Measurements from ENCODE around the gene AATK.
A peak's percentile ranks its signal among the peaks of the same experiment; 100 is the strongest.
"Not testable (repeated sequence)": the region's sequence is repeated elsewhere in the genome, so short reads cannot be mapped to it uniquely, and the experiment has no call there.

Gene AATK

DNA sequence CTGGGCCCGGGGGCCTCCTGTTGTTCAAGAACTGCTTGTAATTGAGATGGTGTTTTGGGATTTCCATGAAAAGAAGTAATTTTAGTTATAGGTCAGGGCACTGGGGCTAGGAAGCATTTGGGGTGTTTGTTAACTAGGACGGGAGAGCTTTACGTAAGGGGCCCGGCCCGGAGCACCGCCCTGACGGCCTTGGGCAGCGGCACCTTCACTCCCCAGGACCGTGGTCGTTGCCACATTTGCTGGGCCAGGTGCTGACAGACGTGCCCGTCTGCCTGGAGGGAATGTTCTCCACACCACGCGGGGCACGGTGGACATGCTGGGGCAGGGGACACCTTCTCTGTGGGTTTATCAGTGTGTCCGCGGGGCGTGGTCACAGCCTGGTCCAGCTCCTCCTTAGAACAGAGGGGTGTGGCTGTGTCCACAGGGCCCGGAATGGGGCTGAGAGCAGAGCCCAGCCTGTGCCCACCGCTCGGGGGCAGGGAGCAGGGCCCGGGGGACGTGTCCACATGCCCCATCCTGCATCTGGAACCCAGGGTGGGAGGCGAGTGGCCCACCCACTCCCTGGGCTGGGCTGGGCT, 73.4 kb downstream of the AATK start:
- DNase-seq (ENCODE audit: low read depth): no peak

DNA sequence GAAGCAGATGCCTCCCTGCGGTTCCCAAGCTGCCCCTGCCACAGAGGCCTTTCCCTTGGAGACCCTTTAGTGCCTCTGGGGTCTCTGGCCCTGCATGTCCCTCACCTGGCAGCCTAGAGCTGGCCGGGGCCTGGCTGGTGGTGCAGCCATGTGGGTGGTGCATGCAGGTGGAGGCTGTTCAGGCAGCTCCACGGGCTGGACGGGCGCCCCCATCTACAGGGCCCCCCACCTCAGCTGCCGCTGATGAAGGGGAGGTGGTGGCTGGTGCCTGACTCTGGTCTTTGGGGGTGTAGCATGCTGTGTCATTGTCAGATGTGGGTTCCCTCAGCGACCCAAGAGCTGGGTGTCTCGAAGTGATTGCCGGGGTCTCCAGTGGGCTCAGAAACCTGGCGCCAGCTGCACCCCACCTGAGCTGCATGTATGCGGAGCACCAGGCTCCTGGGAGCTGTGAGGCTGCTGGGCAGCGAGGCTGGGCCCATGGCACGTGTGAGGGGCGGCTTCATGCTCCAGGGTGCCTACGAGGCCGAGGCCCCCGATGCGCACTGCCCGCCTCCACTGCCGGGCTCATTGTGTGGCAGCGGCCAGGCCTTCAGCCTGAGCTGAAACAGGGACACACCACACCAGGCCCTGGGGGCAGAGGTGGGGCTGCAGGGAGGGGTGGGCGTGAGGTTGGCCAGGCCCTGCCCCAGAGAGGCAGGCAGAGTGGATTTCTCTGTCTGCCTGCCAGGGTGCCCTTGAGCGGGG, 74.1 kb downstream of the AATK start:
- no peak for DNase-seq (ENCODE audit: low read depth)

DNA sequence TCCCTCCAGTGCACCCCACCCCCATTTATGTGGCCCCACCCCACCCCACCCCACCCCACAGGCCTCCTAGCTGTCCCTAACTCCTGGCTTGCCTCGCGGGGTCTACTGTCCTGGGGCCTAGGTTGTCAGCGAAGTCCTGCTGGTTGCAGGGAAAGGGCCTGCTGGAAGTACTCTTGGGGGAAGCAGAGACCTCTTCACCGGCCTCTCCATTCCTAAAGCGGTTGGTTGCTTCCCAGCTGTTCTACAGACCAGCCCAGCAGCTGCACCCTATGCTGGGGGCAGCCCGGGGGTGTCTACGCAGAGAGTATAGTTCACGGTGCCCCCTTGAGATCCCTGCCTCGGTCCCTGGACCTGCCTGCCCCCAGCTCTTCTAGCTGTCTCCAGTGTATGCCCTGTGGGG, 74.9 kb downstream of the AATK start:
- DNase-seq (ENCODE audit: low read depth): no peak

DNA sequence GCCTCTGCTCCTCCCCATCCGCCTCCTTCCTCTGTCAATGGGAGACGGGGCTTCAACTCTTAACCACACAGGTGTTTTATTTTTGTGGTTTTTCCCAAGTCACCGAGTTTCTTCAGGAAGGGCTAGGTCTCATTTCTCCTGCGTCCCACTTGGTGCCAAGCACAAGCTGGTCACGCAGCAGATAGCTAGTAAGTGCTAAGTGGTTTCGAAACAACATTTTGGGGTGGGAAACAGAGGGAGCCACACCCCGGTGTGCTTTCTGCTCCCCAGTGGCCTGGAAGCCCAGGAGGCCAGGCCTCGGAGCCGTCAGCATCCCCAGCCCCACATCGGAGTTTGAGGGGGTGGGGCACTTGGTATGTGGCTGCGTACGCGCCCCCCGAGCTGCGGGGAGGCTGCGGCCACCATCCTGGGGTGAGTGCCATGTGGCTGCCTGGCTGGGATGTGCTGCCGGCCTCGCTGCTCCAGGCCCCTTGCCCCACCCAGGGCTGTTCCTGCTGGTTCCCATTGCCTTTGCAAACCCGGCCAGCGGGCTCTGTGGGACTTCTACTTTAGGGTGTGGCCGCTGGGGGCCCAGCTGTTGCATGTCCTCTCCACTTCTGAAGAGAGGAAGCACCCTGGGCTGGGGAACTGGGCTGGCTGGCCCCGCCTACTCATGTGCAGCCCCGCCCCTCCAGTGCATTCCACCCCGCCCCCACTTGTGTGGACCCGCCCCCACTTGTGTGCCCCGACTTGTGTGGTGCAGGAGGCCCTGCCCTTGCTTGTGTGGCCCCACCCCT, 75.5 kb downstream of the AATK start:
- DNase-seq (ENCODE audit: low read depth): peak; percentile 17

DNA sequence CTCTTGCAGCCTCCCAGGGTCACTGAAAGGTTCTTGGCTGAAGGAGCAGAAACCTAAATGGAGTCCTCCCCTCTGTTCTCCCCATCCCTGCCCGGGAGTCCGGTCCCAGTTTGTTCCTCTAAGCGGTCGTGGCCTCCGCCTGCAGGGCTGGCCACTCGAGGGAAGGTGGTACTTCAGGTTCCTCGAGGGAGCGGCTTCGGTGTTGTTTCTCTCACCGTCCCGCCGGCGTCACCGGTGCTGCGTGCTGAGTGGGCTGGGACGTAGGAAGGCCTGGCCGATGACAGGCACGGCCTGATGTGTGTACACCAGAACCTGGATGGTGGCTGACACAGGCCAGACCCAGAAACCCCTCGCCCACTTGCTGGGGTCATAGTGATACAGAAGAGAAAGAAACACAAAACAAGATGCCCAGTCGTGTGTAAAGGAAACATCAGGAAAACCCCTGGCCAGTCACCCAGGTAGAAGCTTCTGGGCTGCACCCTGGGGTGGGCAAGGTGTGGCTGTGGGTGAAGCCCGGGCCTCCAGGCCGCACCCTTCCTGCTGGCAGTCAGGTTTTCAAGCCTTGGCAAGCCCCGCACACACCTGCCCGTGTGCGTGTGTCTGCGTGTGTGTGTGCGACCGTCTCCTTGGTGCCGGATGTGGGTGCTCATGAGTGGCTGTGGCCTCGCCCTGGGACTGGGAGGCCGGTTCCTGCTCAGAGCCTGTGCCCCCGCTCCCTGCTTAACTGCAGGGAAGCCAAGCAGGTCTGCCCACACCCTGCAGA, 79.1 kb downstream of the AATK start:
- no peak for DNase-seq (ENCODE audit: low read depth)

DNA sequence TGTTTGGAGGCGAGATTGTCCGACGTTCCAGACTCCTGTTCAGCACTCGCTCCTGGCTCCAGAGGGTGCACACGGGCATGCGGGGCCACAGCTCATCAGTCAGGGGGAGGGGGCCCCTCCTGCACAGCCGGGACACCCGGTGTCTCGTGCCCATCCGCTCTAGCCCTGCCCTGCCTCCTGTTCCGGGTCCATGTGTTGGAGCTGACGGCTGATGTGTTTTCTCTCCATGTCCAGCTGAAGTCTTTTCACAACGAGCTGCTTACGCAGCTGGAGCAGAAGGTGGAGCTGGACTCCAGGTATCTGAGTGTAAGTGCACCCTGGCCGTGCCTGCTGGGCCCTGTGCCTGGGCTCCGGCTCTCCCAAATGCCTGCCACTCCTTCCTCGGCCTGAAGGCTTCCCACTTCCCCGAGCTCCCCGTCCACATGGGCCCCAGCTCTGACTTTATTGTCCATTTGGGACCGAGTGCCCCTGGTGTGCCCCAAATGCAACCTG, 80.6 kb downstream of the AATK start:
- no peak for DNase-seq (ENCODE audit: low read depth)

DNA sequence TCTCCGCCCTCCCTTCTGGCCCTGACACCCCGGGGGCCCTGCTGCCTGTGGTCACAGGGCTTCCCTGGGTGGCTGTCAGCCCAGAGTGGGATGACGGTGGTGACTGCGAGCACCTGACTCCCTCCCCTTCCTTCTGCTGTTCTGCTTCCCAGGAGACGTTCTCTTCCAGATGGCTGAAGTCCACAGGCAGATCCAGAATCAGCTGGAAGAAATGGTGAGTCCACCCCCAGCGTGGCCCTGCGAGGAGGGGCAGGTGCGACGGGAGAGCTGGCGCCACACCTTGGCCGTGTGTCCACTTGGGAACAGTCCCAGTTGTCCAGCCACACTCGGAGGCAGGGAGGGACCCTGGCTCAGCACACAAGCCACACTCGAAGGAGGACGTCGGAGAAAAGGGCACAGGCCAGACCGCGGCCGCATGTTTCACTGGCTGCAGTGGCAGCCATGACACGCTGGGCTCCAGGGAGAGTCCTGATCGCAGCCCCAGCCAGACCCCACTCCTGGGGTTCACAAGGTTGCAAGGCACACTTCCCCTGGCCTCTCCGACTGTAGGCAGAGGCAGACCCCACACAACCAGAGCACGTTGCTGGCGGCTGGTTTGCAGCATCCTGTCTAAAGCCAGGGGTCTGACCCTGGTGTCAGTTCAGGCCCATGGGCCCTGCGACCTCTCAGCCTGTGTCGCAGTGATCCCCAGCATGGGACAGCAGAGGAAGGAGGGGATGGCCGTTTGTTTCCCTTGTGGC, 81.2 kb downstream of the AATK start:
- DNase-seq (ENCODE audit: low read depth): no peak

DNA sequence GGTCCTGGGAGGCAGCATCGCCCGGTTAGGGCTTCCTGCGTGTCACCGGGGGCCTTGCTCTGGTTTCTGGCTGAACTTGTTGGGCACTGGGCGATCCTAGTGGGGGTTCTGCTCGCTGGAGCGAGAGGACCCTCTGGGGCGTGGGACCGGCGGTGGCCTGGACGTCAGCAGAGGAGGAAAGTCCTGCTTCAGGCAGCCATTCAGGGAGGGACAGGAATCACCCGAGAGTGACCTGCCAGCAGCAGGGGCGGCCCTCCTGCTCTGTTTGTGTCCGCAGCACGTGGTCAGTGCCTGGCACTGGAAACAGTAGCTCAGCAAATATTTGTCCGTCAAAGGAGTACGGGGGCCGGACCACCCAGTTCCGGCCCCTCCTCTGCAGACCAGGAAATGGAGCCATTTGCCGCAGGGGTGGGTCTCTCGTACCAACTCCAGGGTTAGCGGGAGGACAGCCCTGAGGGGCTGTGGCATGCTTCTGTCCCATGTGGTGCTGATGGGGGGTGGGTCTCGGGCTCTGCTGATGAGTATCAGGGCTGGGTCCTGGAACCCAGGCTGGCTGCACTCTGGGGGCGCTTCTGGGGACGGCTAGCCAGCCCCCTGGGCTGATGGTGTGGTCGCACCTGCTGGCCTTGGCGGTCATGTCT, 82.8 kb downstream of the AATK start:
- DNase-seq (ENCODE audit: low read depth): no peak

DNA sequence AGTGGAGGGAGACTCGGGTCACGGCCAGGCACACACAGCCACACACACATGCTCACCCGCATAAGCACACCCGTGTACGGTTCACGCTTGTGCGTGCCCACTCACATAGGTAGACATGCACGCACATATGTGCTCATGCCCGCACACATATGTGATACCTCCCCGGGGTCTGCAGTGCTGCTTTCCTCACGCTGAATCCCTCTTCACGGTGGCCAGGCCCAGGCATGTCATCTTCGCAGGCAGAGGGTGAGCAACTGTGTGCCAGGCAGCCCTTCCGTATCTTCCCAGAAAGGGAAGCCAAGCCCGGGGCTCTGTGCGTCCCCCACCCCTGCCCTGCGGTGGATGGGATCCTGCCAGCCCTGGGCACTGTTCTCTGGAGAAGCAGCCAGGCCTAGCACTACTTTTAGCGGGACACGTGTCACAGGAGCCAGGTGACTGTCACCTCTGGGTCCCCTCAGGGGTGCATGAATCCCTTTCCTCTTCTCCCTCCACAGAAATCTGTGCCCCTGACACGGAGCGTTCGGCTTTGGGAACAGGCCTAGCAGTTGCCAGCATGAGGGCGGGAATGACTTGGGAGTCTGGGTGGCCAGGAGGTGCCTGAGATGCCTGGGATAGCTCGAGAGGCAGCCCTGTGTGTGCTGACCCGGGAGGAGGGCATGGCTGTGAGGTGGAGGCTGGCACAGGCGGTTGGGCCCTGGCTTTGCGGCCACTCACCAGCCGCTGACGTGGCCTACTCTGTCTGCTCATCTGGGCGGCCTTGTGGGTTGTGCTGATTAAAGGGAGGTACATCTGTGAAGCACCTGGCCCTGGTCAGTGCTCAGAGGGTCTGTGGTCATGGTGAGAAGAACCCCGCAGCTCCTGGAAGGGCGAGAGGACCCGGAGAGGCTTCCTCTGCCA, 83.6 kb downstream of the AATK start:
- no peak for DNase-seq (ENCODE audit: low read depth)

DNA sequence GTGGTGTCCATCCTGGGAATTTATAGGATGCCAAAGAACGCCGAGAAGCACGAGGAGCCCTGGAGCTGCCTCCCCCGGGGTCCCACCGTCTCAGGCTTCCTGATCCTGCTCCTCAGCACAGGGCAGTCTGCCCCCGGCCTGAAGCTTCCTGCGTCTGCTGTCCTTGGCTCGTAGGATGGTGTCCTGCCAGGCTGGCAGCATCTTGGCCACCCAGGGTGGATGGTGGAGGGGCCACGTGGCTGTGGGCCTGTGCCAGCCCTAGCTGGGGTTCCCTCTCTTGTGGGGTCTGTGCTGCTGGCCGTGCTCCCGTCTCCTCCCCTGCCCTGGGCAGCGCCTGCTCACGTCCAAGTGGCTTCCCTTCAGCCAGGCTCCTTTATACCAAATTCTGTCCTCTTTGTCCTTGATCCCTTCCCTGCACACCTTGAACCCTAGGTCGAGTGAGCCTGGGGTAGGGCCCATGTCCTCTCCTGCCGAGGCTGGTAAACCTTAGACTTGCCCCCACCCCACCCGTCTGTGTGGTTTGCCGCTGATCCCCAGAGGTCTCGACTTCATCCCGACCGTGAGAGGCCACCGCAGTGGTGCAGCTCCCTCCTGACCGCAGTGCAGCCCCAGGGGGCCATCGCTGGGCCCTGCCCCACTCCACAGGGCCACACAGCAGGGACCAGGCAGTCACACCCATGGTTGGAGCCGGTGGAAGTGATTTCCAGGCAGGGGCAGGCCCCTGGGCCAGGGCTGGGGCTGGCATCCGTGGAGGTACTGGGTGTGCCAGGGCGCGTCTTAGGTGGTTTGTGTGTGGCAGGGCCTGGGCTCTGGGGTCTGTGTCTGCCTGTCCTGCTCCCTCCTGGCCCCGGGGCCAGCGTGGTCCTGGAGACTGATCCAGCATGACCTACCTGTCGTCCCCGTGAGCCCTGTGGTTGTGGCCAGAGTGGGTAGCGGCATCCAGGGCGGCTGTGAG, 84.5 kb downstream of the AATK start:
- no peak for DNase-seq (ENCODE audit: low read depth)

DNA sequence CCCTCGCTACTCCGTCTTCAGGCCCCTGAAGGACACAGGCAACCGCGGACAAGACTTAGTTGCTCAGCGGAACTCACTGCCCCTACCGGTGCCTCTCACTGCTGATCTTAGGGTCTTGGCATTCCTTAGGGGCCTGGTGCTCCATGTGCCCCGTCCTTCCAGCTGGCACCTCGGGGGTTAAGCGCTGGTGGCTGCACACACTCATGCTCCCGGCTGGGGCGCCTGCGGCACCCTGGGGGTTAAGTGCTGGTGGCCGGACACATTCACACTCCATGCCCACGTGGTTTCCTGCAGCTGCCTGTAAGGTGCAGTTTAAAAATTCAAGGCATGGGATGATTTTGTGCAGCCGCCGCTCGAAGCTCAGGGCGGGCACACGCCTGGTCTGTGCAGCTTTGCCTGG, 86.0 kb downstream of the AATK start:
- no peak for DNase-seq (ENCODE audit: low read depth)

DNA sequence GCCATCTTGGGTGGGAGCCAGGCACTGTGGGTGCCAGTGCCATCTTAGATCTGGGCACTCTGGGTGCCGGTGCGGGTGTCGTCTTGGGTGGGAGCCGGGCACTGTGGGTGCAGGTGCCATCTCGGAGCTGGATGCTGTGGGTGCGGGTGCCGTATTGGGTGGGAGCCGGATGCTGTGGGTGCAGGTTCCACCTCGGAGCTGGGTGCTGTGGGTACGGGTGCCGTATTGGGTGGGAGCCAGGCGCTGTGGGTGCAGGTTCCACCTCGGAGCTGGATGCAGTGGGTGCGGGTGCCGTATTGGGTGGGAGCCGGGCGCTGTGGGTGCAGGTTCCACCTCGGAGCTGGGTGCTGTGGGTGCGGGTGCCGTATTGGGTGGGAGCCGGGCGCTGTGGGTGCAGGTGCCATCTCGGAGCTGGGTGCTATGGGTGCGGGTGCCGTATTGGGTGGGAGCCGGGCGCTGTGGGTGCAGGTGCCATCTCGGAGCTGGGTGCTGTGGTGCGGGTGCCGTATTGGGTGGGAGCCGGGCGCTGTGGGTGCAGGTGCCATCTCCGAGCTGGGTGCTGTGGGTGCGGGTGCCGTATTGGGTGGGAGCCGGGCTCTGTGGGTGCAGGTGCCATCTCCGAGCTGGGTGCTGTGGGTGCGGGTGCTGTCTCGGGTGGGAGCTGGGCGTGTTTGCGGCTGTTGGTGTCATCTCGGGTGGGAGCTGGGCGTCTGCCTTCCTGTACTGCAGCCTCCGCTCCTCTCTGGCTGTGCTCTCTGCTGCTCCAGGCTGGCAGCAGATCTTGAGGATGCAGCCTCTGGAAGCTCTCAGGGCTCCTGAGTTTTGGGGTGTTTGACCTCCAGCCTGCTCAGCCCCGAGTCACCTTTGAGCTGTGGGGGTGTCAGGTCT, 87.8 kb downstream of the AATK start:
- DNase-seq (ENCODE audit: low read depth): not testable (repeated sequence)

DNA sequence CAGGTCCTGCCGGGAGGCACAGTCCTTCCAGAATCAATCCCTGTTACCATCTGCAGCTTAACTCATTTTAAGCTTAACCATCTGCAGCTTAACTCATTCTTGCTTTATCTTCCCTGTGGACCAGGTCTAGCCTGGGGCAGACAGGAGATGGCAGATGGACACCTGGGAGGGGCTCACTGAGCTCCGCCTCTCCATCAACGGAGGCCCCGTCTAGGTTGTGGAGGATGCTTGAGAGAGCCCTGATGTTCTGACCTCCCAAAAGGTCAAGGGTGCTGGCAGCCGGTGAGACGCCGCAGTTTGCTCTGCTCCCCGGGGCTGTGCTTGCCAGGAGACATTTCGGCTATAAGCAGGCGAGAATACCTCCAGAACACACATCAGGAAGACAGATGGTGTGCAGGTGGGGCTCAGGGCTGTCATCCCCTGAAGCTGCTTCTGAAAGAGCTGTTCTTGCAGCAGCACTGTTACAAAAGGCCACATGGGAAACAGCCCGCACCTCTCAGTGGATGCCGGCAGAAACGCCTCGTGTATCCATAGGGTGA, 89.8 kb downstream of the AATK start:
- no peak for DNase-seq (ENCODE audit: low read depth)

DNA sequence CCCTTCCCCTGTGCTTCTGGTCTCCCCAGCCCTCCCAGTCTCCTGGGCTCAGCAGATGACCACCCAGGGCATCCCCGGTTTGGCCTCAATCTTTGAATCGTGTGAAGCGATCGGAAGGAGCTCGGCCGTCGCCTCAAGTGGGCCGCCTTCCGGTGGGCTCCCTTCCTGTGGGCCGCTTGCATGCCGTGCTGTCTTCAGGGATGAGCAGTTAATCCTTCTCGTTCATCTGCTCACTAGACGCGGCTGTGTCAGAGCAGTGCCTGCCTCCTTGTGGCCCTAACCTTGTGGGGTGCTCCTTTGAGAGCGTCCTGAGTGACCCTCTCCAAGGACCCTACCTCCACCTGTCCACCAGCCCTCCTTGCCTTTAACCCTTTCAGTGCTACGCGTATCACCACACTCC, 90.7 kb downstream of the AATK start:
- no peak for DNase-seq (ENCODE audit: low read depth)

DNA sequence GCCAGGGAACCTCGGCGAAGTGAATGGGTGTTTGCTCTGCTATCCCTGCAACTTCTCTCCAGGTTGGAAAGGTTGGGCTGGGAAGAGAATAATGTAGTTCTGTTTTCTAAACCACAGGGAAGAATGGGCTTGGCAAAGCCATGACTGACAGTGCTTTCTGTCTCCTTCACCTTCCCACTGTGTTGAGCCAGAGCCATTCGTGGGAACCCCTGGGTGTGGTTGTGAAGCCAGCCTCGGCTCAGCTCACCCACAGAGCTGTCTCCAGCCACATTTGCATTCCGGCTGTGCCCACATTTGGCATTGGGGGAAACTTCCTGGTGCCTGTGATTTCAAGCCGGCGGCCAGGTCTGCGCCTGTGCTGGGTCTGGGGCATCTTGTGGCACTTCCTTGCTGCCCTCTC, 91.1 kb downstream of the AATK start:
- DNase-seq (ENCODE audit: low read depth): no peak

DNA sequence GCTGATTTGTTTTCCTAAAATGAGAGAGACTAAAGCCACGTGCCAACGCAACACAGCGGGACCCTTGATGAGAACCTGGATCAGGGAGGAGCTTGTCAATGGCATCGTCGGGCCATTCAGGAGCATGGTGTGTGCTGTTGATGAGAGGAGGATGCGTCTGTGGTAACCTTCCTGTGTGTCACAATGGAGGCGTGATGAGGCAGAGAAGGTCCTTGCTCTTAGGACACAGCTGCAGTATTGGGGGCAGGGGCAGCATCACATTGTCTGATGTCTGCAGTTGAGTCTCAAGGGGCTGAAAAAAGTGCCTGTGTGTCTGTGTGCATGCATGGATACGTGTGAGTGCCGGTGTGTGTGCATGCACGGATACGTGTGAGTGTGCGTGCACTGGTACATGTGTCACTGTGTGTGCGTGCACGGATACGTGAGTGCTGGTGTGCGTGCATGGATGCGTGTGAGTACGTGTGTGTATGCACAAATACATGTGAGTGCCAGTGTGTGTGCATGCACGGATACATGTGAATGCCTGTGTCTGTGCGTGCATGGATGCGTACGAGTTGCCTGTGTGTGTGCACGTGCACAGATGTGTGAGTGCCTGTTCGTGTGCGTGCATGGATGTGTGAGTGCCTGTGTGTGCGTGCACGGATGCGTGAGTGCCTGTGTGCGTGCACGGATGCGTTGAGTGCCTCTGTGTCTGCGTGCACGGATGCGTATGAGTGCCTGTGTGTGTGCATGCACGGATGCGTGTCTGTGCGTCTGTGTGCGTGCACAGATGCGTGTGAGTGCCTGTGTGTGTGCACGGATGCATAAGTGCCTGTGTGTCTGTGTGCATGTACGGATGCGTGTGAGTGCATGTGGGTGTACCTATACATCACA, 91.8 kb downstream of the AATK start:
- DNase-seq (ENCODE audit: low read depth): no peak
